Testis (tissue), 3 donors: ENCODE data around the gene POU6F2. TPM values are rescaled to one million over a fixed set of nuclear protein-coding genes. Genes with fewer than 3 reads are reported as not detected.

Experiments
- DNase-seq: peaks from one replicate; pipeline ENCODE4 v3.0.0-alpha.2; 2019
- H3K27ac ChIP-seq, 2 donors: fragments of 200-600 bp; sonication (generic); one replicate each; pipeline ENCODE4 v1.5.1; 2019
- H3K27me3 ChIP-seq: fragments of 200-600 bp; sonication (generic); one replicate; pipeline ENCODE4 v1.5.1; 2019
- H3K36me3 ChIP-seq: fragments of 200-600 bp; sonication (generic); one replicate; pipeline ENCODE4 v1.5.1; 2017; ENCODE audit warnings: low read depth; ENCODE audit errors: missing control alignments
- H3K4me1 ChIP-seq: fragments of 200-600 bp; sonication (generic); one replicate; pipeline ENCODE4 v1.5.1; 2019
- H3K4me3 ChIP-seq, 2 donors: fragments of 200-600 bp; sonication (generic); one replicate each; pipeline ENCODE4 v1.5.1; 2017 to 2019
- H3K9me3 ChIP-seq: fragments of 200-600 bp; sonication (generic); one replicate; pipeline ENCODE4 v1.5.1; 2017
- POLR2A ChIP-seq: fragments of 450-650 bp; IDR thresholded peaks from one replicate; pipeline ENCODE4 v1.6.1; 2017; ENCODE audit warnings: antibody characterized with exemption, mild to moderate bottlenecking, moderate library complexity
- WGBS, 2 donors: methylation state at CpG; one replicate each; pipeline ENCODE4 v1.1.5; 2018; 5-methylcytosine and 5-hydroxymethylcytosine counted together
- intact Hi-C: fragments of 100-400 bp; cut with DNase I; formaldehyde crosslinking; loops from one replicate; pipeline ENCODE4 v1.15.1; 2023; ENCODE audit warnings: low total_unique reads
- polyA plus RNA-seq: library from polyadenylated mRNA; stranded (reverse); fragments of 350-450 nt; fragmentation: Illumina TruSeq; extraction: RNeasy Lipid Tissue Mini Kit (QIAGEN cat#74804); gene quantifications from one replicate; pipeline ENCODE4 v1.2.3, GENCODE V29; 2014; ENCODE audit warnings: low read depth, low replicate concordance; ENCODE audit not compliant: insufficient read depth
- total RNA-seq, 2 donors: library from RNA; depleted of rRNA; stranded (reverse); fragments of >200 nt; gene quantifications; one replicate each; pipeline ENCODE4 v1.2.3, GENCODE V29; 2016
- TF ChIP-seq, protein P1 (sequence below), 3 experiments: fragments of 450-650 bp in 2 of 3; fragments of 200-600 bp in 1 of 3; sonication (generic) in 1 of 3; IDR thresholded peaks; one replicate each; pipeline ENCODE4 v1.5.1; 2016 to 2019; ENCODE audit warnings: antibody characterized with exemption in 3 of 3, mild to moderate bottlenecking in 2 of 3, moderate library complexity in 1 of 3

The POU6F2 gene
- total and polyA plus RNA-seq, 3 donors from 2014 or later: 1.3 to 3.4 (median 1.7) TPM

DNA sequence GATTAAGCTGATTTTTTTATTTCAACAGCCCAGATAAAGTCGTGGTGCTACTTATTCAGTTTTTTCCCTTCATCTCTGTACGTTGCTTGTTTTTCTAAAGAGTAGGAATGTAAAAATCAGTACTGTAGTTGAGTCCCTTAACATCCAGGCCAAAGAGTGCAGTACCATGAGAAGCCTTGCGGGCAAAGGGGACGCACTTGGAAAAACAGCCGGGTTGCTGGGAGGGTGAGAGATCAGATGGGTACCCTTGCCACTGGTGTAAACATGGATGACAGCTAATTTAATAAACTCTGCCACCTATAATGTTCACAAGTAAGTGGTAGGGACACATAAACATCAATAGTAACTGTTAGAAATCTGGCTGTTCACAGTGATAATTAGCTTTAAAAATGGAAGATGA is 175.9 kb downstream of the POU6F2 start:
- 80 to 81% methylated on average over 5 of the region's 5 CpGs for WGBS, 2 donors
- H3K27me3 ChIP-seq: no peaks in the 10 kb centered on the region
- H3K36me3 ChIP-seq: no peaks in the 10 kb centered on the region
- no peak for TF ChIP-seq POLR2A
- TF ChIP-seq, protein P1, sequence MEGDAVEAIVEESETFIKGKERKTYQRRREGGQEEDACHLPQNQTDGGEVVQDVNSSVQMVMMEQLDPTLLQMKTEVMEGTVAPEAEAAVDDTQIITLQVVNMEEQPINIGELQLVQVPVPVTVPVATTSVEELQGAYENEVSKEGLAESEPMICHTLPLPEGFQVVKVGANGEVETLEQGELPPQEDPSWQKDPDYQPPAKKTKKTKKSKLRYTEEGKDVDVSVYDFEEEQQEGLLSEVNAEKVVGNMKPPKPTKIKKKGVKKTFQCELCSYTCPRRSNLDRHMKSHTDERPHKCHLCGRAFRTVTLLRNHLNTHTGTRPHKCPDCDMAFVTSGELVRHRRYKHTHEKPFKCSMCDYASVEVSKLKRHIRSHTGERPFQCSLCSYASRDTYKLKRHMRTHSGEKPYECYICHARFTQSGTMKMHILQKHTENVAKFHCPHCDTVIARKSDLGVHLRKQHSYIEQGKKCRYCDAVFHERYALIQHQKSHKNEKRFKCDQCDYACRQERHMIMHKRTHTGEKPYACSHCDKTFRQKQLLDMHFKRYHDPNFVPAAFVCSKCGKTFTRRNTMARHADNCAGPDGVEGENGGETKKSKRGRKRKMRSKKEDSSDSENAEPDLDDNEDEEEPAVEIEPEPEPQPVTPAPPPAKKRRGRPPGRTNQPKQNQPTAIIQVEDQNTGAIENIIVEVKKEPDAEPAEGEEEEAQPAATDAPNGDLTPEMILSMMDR (IDR thresholded peaks at IDR 0.05): no peak
- H3K4me1 ChIP-seq: peaks cover 5% of the 10 kb centered on the region
- intact Hi-C loops: no loop called here
- no peak overlapping the region for H3K4me3 ChIP-seq
- no peak for DNase-seq
- H3K9me3 ChIP-seq: no peaks in the 10 kb centered on the region
- H3K27ac ChIP-seq: no peak overlapping the region

DNA sequence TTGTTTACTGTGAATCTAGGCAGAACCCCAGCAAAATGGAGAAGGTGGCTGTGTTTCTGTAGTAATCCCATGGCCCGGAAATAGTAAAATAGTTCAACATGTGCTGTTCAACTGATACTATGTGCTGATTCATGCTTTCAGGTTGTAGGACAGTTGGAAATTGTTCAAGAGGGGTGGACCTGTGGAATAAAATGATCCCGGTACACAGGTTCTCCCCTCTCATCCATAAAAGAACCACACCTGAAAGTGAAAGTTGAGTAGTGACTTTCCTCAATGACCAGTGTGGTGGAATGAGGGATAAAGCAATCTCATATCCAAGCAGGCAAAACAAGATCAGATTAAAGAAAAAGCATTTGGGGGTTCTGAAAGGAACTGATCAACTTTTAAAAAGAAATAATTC is 177.1 kb downstream of the POU6F2 start:
- DNase-seq: no peak
- no peak overlapping the region for H3K4me3 ChIP-seq
- intact Hi-C loops: no loop called here
- H3K27me3 ChIP-seq: no peaks in the 10 kb centered on the region
- peaks cover 5% of the 10 kb centered on the region for H3K4me1 ChIP-seq
- TF ChIP-seq, protein P1 (IDR thresholded peaks at IDR 0.05): no peak
- TF ChIP-seq POLR2A: no peak
- WGBS, 2 donors: 80 to 85% methylated on average over 2 of the region's 2 CpGs
- no peak overlapping the region for H3K27ac ChIP-seq
- H3K36me3 ChIP-seq: no peaks in the 10 kb centered on the region
- H3K9me3 ChIP-seq: no peaks in the 10 kb centered on the region

DNA sequence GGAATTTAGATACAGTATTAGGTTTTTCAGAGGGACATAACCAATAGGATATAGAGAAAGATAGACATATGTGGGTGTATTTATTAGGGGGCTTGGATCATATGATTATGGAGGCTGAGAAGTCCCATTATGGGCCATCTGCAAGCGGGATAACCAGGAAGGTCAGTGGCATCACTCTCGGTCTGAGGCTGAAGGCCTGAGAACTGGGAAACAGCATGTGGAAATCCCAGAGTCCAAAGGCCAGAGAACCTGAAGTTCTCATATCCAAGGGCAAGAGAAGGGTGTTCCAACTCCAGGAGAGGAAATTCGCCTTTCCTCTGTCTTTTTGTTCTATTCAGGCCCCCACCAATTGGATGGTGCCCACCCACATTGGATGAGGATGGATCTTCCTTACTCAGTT is 180.7 kb downstream of the POU6F2 start:
- H3K4me3 ChIP-seq: no peak overlapping the region
- no peak for TF ChIP-seq POLR2A
- H3K4me1 ChIP-seq: no peaks in the 10 kb centered on the region
- H3K27ac ChIP-seq: no peak overlapping the region
- no peaks in the 10 kb centered on the region for H3K36me3 ChIP-seq
- 86 to 88% methylated on average over 3 of the region's 3 CpGs for WGBS, 2 donors
- H3K9me3 ChIP-seq: no peaks in the 10 kb centered on the region
- no peak for DNase-seq
- H3K27me3 ChIP-seq: no peaks in the 10 kb centered on the region
- intact Hi-C loops: no loop called here

DNA sequence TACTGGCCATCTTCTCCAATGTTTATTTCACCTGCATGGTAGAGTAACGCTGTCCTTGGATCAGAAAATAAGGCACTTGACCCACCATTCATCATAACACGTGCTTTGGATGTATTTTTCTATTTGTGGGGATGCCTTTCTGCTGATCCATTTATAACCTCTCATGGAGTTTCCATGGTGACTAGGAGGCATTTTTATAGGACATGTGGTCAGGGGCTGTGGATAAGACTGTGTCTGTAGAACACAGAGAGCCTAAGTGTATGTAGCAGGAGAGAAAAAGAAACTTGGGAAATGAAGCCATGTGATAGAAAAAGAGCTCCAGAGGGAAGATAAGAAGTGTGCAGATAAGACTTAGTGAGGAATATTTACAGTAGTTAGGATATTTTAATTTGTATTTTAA is 184.2 kb downstream of the POU6F2 start:
- Histone ChIP-seq H3K4me3 (no peak overlapping the region), H3K36me3 (no peaks in the 10 kb centered on the region), H3K4me1 (no peaks in the 10 kb centered on the region), H3K27me3 (no peaks in the 10 kb centered on the region), H3K27ac (no peak overlapping the region), H3K9me3 (no peaks in the 10 kb centered on the region)
- TF ChIP-seq POLR2A: no peak
- TF ChIP-seq, protein P1 (IDR thresholded peaks at IDR 0.05): no peak
- DNase-seq: no peak
- intact Hi-C loops: no loop called here
- WGBS, 2 donors: 76% methylated on average over 2 of the region's 2 CpGs

DNA sequence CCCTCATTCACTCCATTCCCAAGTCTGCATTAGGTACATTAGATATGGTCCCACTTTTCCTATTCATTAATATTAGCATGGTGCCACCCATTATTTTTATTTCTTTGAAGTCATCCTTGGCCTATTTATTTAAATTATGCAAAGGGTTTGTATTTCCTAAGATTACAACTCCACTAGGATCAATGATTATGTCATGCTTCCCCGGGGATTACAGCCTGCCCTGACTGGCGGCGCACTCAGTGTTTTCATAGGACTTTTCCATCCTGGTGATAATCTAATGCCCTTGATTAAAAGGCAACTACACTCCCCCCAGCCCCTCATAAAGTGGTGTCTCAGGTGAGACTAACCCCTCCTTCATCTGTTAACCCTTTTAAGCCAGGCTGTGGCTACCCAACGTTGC is 187.2 kb downstream of the POU6F2 start:
- Histone ChIP-seq H3K4me3 (no peak overlapping the region), H3K27ac (no peak overlapping the region), H3K9me3 (no peaks in the 10 kb centered on the region), H3K4me1 (no peaks in the 10 kb centered on the region), H3K27me3 (no peaks in the 10 kb centered on the region), H3K36me3 (no peaks in the 10 kb centered on the region)
- TF ChIP-seq, protein P1 (IDR thresholded peaks at IDR 0.05): no peak
- TF ChIP-seq POLR2A: no peak
- WGBS, 2 donors: 89% methylated on average over 4 of the region's 4 CpGs
- intact Hi-C loops: no loop called here
- no peak for DNase-seq
